WTC11 (cell line): Measurements from ENCODE around the gene EFEMP2. TPM values are rescaled to one million over a fixed set of nuclear protein-coding genes. Genes with fewer than 3 reads are reported as not detected.

Source experiments
- ATAC-seq: fragments of 200-7000 bp; cut with Tn5 transposase; 2 replicates; pipeline ENCODE4 v1.10.0; 2021; ENCODE audit warnings: mild to moderate bottlenecking, moderate library complexity
- CTCF ChIA-PET: fragments of 300-600 bp; sonication (Branson Sonifier 250); formaldehyde crosslinking; loops from one replicate; lab custom pipeline; 2021; ENCODE audit warnings: antibody characterized with exemption; lab: Charles Lee
- POLR2A ChIA-PET: fragments of 350-600 bp; sonication (Branson Sonifier 250); formaldehyde crosslinking; loops from one replicate; lab custom pipeline; 2021; ENCODE audit warnings: antibody characterized with exemption; lab: Charles Lee
- DNase-seq: peaks from one replicate; pipeline ENCODE4 v3.0.0; 2021; ENCODE audit warnings: low spot score
- H3K27ac Mint-ChIP-seq: 2 replicates; pipeline ENCODE4 v1.8.0; 2021; ENCODE audit warnings: mixed read lengths
- H3K27me3 Mint-ChIP-seq: 2 replicates; pipeline ENCODE4 v1.8.0; 2021; ENCODE audit warnings: low read depth, mild to moderate bottlenecking, moderate library complexity, mixed read lengths
- H3K36me3 Mint-ChIP-seq: 2 replicates; pipeline ENCODE4 v1.8.0; 2021; ENCODE audit warnings: mixed read lengths
- H3K4me1 Mint-ChIP-seq: 2 replicates; pipeline ENCODE4 v1.8.0; 2022; ENCODE audit warnings: mixed read lengths
- H3K4me3 Mint-ChIP-seq: 2 replicates; pipeline ENCODE4 v1.8.0; 2021; ENCODE audit warnings: mild to moderate bottlenecking, moderate library complexity, mixed read lengths
- H3K9me3 Mint-ChIP-seq: 2 replicates; pipeline ENCODE4 v1.8.0; 2021; ENCODE audit warnings: mixed read lengths
- AR ChIP-seq: fragments of 250-450 bp; sonication (Bioruptor Pico); IDR thresholded peaks from 2 replicates; pipeline ENCODE4 v1.9.0; 2021; ENCODE audit warnings: mild to moderate bottlenecking
- MLX ChIP-seq: sonication (generic); formaldehyde crosslinking; IDR thresholded peaks from 2 replicates; pipeline ENCODE4 v1.8.1; 2023; ENCODE audit warnings: mild to moderate bottlenecking, missing genetic modification reagents, moderate library complexity
- MYBL2 ChIP-seq: sonication (generic); formaldehyde crosslinking; IDR thresholded peaks from 2 replicates; pipeline ENCODE4 v1.8.1; 2023; ENCODE audit warnings: mild to moderate bottlenecking, moderate library complexity, missing genetic modification reagents
- NFATC4 ChIP-seq: fragments of 250-450 bp; sonication (Bioruptor Pico); IDR thresholded peaks from 2 replicates; pipeline ENCODE4 v1.9.0; 2021; ENCODE audit warnings: mild to moderate bottlenecking
- NFE2L1 ChIP-seq: sonication (generic); formaldehyde crosslinking; IDR thresholded peaks from 2 replicates; pipeline ENCODE4 v1.8.1; 2023; ENCODE audit warnings: missing genetic modification reagents
- NR2C2 ChIP-seq: sonication (generic); formaldehyde crosslinking; IDR thresholded peaks from 2 replicates; pipeline ENCODE4 v1.8.0; 2022; ENCODE audit warnings: mild to moderate bottlenecking, missing genetic modification reagents
- PREB ChIP-seq: sonication (generic); formaldehyde crosslinking; IDR thresholded peaks from 2 replicates; pipeline ENCODE4 v1.8.1; 2022; ENCODE audit warnings: mild to moderate bottlenecking, missing genetic modification reagents, moderate library complexity, borderline replicate concordance
- PRRX2 ChIP-seq: fragments of 250-450 bp; sonication (Bioruptor Pico); IDR thresholded peaks from 2 replicates; pipeline ENCODE4 v1.8.0; 2021; ENCODE audit warnings: mild to moderate bottlenecking
- SP1 ChIP-seq: sonication (generic); formaldehyde crosslinking; conservative IDR thresholded peaks from 2 replicates; pipeline ENCODE4 v1.8.1; 2022; ENCODE audit warnings: missing genetic modification reagents
- ZBTB21 ChIP-seq: sonication (generic); formaldehyde crosslinking; IDR thresholded peaks from 2 replicates; pipeline ENCODE4 v1.8.1; 2023; ENCODE audit warnings: mild to moderate bottlenecking, missing genetic modification reagents, borderline replicate concordance
- ZMAT4 ChIP-seq: fragments of 250-450 bp; sonication (Bioruptor Pico); IDR thresholded peaks from 2 replicates; pipeline ENCODE4 v1.9.0; 2021; ENCODE audit warnings: mild to moderate bottlenecking
- ZNF671 ChIP-seq: fragments of 250-450 bp; sonication (Bioruptor Pico); IDR thresholded peaks from 2 replicates; pipeline ENCODE4 v1.8.0; 2021; ENCODE audit warnings: mild to moderate bottlenecking
- total RNA-seq: library from RNA; stranded (reverse); gene quantifications from 3 replicates; pipeline ENCODE4 v1.2.3, GENCODE V29; 2021

Gene EFEMP2
- total RNA-seq, 1 experiment from 2014 or later, result 14.2 TPM

GRCh38 chr11:65868907-65869306, 3.7 kb downstream of the EFEMP2 start (continued):
- no peak for TF ChIP-seq MYBL2
- TF ChIP-seq SP1, result no peak
- TF ChIP-seq NFE2L1 (CRISPR knock-in tag), result no peak

GRCh38 chr11:65868076-65868667, 4.4 kb downstream of the EFEMP2 start:
- Mint-ChIP-seq H3K27ac (no peak overlapping the region), H3K9me3 (no peaks in the 10 kb centered on the region), H3K4me3 (peak overlapping the region; percentile 88), H3K36me3 (peaks cover 14% of the 10 kb centered on the region), H3K27me3 (peaks cover 46% of the 10 kb centered on the region), H3K4me1 (peaks cover 10% of the 10 kb centered on the region)
- POLR2A ChIA-PET, result interaction anchor here (0.7 to 3.1 kb wide), 2 partner anchors 9 to 24 kb away, joined by 3 to 19 read pairs; partner anchors contain the start of genes CFL1 and MUS81
- peak; percentile 73 for DNase-seq
- CTCF ChIA-PET, result interaction anchor here (0.5 to 16.6 kb wide), 4 partner anchors 8 to 141 kb away, joined by 3 to 539 read pairs (median 50); partner anchors contain the start of genes CCDC85B, CFL1, FIBP and MUS81
- ATAC-seq, result peak; percentile 78
- TF ChIP-seq ZNF671 (CRISPR knock-in tag) (0 out of 2 replicates have a peak, but pooled peaks have one; percentile 38), AR (peak; percentile 45), SP1 (no peak), PREB (CRISPR knock-in tag) (no peak), MLX (CRISPR knock-in tag) (no peak), ZBTB21 (CRISPR knock-in tag) (no peak), NFATC4 (CRISPR knock-in tag) (peak; percentile 67), PRRX2 (CRISPR knock-in tag) (peak; percentile 22; the same call in 1 of the 2 replicates)

- peak; percentile 44 for ATAC-seq
- ChIA-PET CTCF (interaction anchor here (0.5 to 16.6 kb wide), 7 partner anchors 8 to 181 kb away, joined by 3 to 539 read pairs (median 4); partner anchors contain the start of genes CCDC85B, CFL1, FIBP and MUS81), POLR2A (interaction anchor here (0.7 to 3.1 kb wide), 4 partner anchors 8 to 25 kb away, joined by 3 to 19 read pairs (median 4); partner anchors contain the start of genes CFL1, FIBP and MUS81)
- peak; percentile 74 for DNase-seq
- Mint-ChIP-seq H3K4me1 (peaks cover 11% of the 10 kb centered on the region), H3K27me3 (peaks cover 42% of the 10 kb centered on the region), H3K27ac (peak overlapping the region; percentile 44), H3K36me3 (peaks cover 20% of the 10 kb centered on the region), H3K4me3 (peak overlapping the region; percentile 88), H3K9me3 (no peaks in the 10 kb centered on the region)
- TF ChIP-seq MYBL2 (0 out of 2 replicates have a peak, but pooled peaks have one; percentile 14), NR2C2 (CRISPR knock-in tag) (no peak), ZMAT4 (CRISPR knock-in tag) (peak; percentile 13; the same call in 1 of the 2 replicates)
Measured at GRCh38 chr11:65867284-65868071, 5.1 kb downstream of the EFEMP2 start.
